Type B pancreatic cell (in vitro differentiated cells): ENCODE data around the gene DPP6. TPM values are rescaled to one million over a fixed set of nuclear protein-coding genes. Genes with fewer than 3 reads are reported as not detected.

Experiments
- DNase-seq: peaks from one replicate; pipeline ENCODE4 v3.0.0; 2021; ENCODE audit warnings: mixed read lengths; ENCODE audit not compliant: unreplicated experiment; ENCODE audit errors: extremely low spot score
- H3K27ac Mint-ChIP-seq: 2 replicates; pipeline ENCODE4 v1.8.0; 2021; ENCODE audit warnings: mild to moderate bottlenecking, mixed read lengths
- H3K27me3 Mint-ChIP-seq: 2 replicates; pipeline ENCODE4 v1.8.0; 2021; ENCODE audit warnings: mixed read lengths
- H3K36me3 Mint-ChIP-seq: 2 replicates; pipeline ENCODE4 v1.8.0; 2021; ENCODE audit warnings: mixed read lengths
- H3K4me1 Mint-ChIP-seq: one replicate; pipeline ENCODE4 v1.8.0; 2021; ENCODE audit warnings: mixed read lengths; ENCODE audit not compliant: unreplicated experiment
- H3K4me3 Mint-ChIP-seq: 2 replicates; pipeline ENCODE4 v1.8.0; 2021; ENCODE audit warnings: mild to moderate bottlenecking, mixed read lengths
- H3K9me3 Mint-ChIP-seq: 2 replicates; pipeline ENCODE4 v1.8.0; 2021; ENCODE audit warnings: mixed read lengths
- CTCF ChIP-seq: fragments of 200-600 bp; sonication (generic); conservative IDR thresholded peaks from 2 replicates; pipeline ENCODE4 v1.5.0; 2021; ENCODE audit warnings: antibody characterized with exemption, mild to moderate bottlenecking
- total RNA-seq: library from RNA; stranded (reverse); gene quantifications from 2 replicates; pipeline ENCODE4 v1.2.1, GENCODE V29; 2021; ENCODE audit warnings: low replicate concordance

The DPP6 gene
- total RNA-seq, 1 donor from 2014 or later: 4.1 TPM

- H3K4me1 Mint-ChIP-seq: no peaks in the 10 kb centered on the region
- H3K27me3 Mint-ChIP-seq: no peaks in the 10 kb centered on the region
- no peak overlapping the region for H3K27ac Mint-ChIP-seq
- no peak for TF ChIP-seq CTCF
- no peak overlapping the region for H3K4me3 Mint-ChIP-seq
- H3K36me3 Mint-ChIP-seq: no peaks in the 10 kb centered on the region
- H3K9me3 Mint-ChIP-seq: no peaks in the 10 kb centered on the region
- no peak for DNase-seq
Observed at GRCh38 chr7:154898973-154899855, 847.0 kb downstream of the DPP6 start.

GRCh38 chr7:154899862-154900261, 847.7 kb downstream of the DPP6 start:
- no peak for TF ChIP-seq CTCF
- Mint-ChIP-seq H3K4me1 (no peaks in the 10 kb centered on the region), H3K9me3 (no peaks in the 10 kb centered on the region), H3K27me3 (no peaks in the 10 kb centered on the region), H3K27ac (no peak overlapping the region), H3K36me3 (no peaks in the 10 kb centered on the region), H3K4me3 (no peak overlapping the region)
- DNase-seq: no peak

- Mint-ChIP-seq H3K4me3 (no peak overlapping the region), H3K9me3 (no peaks in the 10 kb centered on the region), H3K27ac (no peak overlapping the region), H3K27me3 (no peaks in the 10 kb centered on the region), H3K36me3 (no peaks in the 10 kb centered on the region), H3K4me1 (no peaks in the 10 kb centered on the region)
- no peak for TF ChIP-seq CTCF
- no peak for DNase-seq
Observed at GRCh38 chr7:154902600-154903082, 850.4 kb downstream of the DPP6 start.

- Mint-ChIP-seq H3K4me3 (no peak overlapping the region), H3K27ac (no peak overlapping the region), H3K9me3 (peaks cover 2% of the 10 kb centered on the region), H3K27me3 (peaks cover 3% of the 10 kb centered on the region), H3K4me1 (no peaks in the 10 kb centered on the region), H3K36me3 (no peaks in the 10 kb centered on the region)
- DNase-seq: no peak
- TF ChIP-seq CTCF: no peak
Observed at GRCh38 chr7:154903083-154903731, 851.0 kb downstream of the DPP6 start.

GRCh38 chr7:154905146-154905545, 852.9 kb downstream of the DPP6 start:
- DNase-seq: no peak
- Mint-ChIP-seq H3K4me3 (no peak overlapping the region), H3K27me3 (peaks cover 10% of the 10 kb centered on the region), H3K9me3 (peaks cover 5% of the 10 kb centered on the region), H3K27ac (no peak overlapping the region), H3K36me3 (no peaks in the 10 kb centered on the region), H3K4me1 (no peaks in the 10 kb centered on the region)
- TF ChIP-seq CTCF: no peak
